Calu3 (cell line): ENCODE results near the gene DLGAP1. TPM values are rescaled to one million over a fixed set of nuclear protein-coding genes. Genes with fewer than 3 reads are reported as not detected.

Source experiments
- BruUV-seq: library from RNA; stranded (reverse); fragments of 400-500 nt; replicated peaks from 2 replicates; lab custom pipeline; 2021; lab: Mats Ljungman, UMichigan
- CTCF ChIA-PET: fragments of 300-600 bp; sonication (Branson Sonifier 250); formaldehyde crosslinking; loops from one replicate; lab custom pipeline; 2022; ENCODE audit warnings: antibody characterized with exemption; lab: Charles Lee
- DNase-seq: peaks from one replicate; pipeline ENCODE4 v3.0.0; 2022
- H3K27ac Mint-ChIP-seq: one replicate; pipeline ENCODE4 v1.8.0; 2022; ENCODE audit warnings: mixed read lengths; ENCODE audit not compliant: unreplicated experiment
- H3K27me3 Mint-ChIP-seq: one replicate; pipeline ENCODE4 v1.8.0; 2022; ENCODE audit warnings: mixed read lengths; ENCODE audit not compliant: unreplicated experiment
- H3K36me3 Mint-ChIP-seq: one replicate; pipeline ENCODE4 v1.8.0; 2022; ENCODE audit warnings: mild to moderate bottlenecking, moderate library complexity, mixed read lengths; ENCODE audit not compliant: insufficient read depth, unreplicated experiment
- H3K4me1 Mint-ChIP-seq: one replicate; pipeline ENCODE4 v1.8.0; 2022; ENCODE audit warnings: mild to moderate bottlenecking, low read depth, mixed read lengths; ENCODE audit not compliant: unreplicated experiment
- H3K4me3 Mint-ChIP-seq: one replicate; pipeline ENCODE4 v1.8.0; 2022; ENCODE audit warnings: mild to moderate bottlenecking, low read depth, moderate library complexity, mixed read lengths; ENCODE audit not compliant: unreplicated experiment
- H3K9me3 Mint-ChIP-seq: one replicate; pipeline ENCODE4 v1.8.0; 2022; ENCODE audit warnings: low read depth, mixed read lengths; ENCODE audit not compliant: unreplicated experiment
- intact Hi-C: fragments of 100-400 bp; cut with micrococcal nuclease; formaldehyde crosslinking; loops from one replicate; pipeline ENCODE4 v1.10.0; 2022; ENCODE audit not compliant: unreplicated experiment
- total RNA-seq: library from RNA; stranded (reverse); gene quantifications from 2 replicates; pipeline ENCODE4 v1.2.3, GENCODE V29; 2022
- TF ChIP-seq, protein P1 (sequence below): fragments of 200-600 bp; IDR thresholded peaks from one replicate; pipeline ENCODE4 v1.8.0; 2022; ENCODE audit warnings: antibody characterized with exemption; ENCODE audit not compliant: unreplicated experiment

DLGAP1 gene
- total RNA-seq, 1 experiment from 2014 or later: 9.0 TPM

DNA sequence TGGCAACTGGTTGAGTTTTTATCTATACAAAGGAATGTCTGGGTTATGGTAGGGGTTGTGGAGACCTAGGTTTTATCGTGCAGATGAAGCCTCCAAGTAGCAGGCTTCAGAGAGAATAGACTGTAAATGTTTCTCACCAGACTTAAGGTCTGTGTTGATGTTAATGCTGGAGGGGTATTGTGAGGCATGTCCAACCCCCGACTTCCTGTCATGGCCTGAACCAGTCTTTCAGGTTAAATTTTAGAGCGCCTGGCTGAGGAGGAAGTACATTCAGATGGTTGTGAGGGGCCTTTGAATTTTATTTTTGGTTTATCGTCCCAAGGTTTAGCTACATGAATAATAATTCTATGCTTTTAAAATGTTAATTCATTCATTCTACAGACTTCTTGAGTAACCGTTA lies 435.1 kb downstream of the DLGAP1 start:
- TF ChIP-seq, protein P1, sequence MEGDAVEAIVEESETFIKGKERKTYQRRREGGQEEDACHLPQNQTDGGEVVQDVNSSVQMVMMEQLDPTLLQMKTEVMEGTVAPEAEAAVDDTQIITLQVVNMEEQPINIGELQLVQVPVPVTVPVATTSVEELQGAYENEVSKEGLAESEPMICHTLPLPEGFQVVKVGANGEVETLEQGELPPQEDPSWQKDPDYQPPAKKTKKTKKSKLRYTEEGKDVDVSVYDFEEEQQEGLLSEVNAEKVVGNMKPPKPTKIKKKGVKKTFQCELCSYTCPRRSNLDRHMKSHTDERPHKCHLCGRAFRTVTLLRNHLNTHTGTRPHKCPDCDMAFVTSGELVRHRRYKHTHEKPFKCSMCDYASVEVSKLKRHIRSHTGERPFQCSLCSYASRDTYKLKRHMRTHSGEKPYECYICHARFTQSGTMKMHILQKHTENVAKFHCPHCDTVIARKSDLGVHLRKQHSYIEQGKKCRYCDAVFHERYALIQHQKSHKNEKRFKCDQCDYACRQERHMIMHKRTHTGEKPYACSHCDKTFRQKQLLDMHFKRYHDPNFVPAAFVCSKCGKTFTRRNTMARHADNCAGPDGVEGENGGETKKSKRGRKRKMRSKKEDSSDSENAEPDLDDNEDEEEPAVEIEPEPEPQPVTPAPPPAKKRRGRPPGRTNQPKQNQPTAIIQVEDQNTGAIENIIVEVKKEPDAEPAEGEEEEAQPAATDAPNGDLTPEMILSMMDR: no peak
- BruUV-seq: no TSS peak
- DNase-seq: no peak
- intact Hi-C loops: no loop called here
- Mint-ChIP-seq H3K4me1 (peaks cover 23% of the 10 kb centered on the region), H3K27me3 (no peaks in the 10 kb centered on the region), H3K9me3 (peaks cover 4% of the 10 kb centered on the region), H3K4me3 (no peak overlapping the region), H3K27ac (no peak overlapping the region), H3K36me3 (no peaks in the 10 kb centered on the region)
- CTCF ChIA-PET: no interaction called here

DNA sequence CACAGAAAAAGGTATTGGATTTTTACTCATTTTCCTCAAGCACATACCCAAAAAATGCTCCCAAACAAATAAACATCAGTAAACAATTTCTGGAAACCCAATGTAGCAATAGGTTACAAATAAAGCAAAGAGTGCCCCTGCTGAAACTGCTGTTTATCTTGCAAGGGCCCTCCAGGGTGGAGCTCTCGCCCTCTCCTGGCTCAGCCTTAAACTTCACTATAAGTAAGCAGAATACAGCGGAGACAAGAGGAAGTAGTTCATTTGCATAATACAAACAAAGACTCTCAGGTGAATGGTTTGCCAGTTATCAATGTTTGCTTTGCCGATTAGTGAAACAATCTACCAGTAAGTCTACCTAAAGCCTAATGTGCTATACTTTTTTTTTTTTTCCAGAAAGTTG lies 437.6 kb downstream of the DLGAP1 start:
- intact Hi-C loops: loop anchor here (5.0 kb wide), 1 partner anchor 1040 kb away; no protein-coding TSS in a partner anchor
- CTCF ChIA-PET: interaction anchor here (0.7 to 1.0 kb wide), 2 partner anchors 140 to 544 kb away, joined by 3 read pairs; no protein-coding TSS in a partner anchor
- Mint-ChIP-seq H3K36me3 (no peaks in the 10 kb centered on the region), H3K4me1 (peaks cover 17% of the 10 kb centered on the region), H3K9me3 (peaks cover 4% of the 10 kb centered on the region), H3K27ac (no peak overlapping the region), H3K27me3 (no peaks in the 10 kb centered on the region), H3K4me3 (no peak overlapping the region)
- TF ChIP-seq, protein P1: no peak
- peak; percentile 53 for DNase-seq
- BruUV-seq: no TSS peak

DNA sequence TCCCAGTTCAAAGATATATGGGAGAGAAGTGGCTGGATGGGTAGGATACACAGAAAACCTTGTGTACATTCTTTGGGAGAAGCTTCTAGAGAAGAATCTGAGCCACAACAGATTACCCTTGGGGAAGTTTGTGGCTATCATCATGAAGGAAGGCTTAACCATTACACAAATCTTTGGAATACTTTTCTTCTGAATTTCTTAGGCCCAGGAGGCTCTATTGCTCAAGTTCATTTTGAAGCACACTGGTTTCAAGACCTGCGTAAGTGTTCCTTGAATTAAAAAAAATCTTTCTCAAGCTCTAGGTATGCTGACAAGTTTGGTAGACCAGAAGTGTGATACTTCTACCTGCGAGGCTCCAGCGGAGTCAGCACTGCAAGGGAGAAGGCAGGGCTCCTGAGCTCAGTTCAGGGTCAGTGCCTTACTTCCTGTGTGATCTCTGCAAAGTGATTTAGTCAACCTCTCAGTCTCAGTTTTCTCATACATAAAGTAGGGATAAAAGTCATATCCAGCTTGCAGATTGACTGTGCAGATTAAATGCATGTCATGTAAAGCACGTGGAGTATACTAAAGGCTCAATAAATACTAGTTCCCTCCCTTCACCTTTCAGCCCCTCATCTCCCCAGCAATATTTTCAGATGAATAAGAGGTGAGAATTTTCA lies 438.6 kb downstream of the DLGAP1 start:
- intact Hi-C loops: loop anchor here (5.0 kb wide), 1 partner anchor 1041 kb away; no protein-coding TSS in a partner anchor

DNA sequence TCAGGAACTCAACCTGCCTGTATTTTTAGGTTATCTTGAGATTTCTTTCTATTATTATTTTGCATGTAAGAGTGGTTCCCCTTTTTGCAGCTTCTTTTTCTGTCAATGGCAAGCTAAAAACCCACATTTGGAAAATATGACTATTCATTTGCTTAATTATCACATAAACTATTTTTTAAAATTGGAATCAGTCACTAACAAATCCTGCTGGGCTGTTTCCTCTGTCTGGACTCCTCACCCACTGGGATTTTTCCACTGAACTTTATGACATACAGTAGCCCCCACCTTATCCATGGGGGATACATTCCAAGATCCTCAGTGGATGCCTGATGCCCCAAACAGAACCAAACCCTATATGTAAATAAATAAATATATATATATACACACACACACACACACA lies 447.3 kb downstream of the DLGAP1 start:
- H3K36me3 Mint-ChIP-seq: no peaks in the 10 kb centered on the region
- intact Hi-C loops: no loop called here
- H3K27ac Mint-ChIP-seq: no peak overlapping the region
- TF ChIP-seq, protein P1: no peak
- CTCF ChIA-PET: no interaction called here
- no peak for DNase-seq
- no TSS peak for BruUV-seq
- H3K4me1 Mint-ChIP-seq: peaks cover 19% of the 10 kb centered on the region
- no peaks in the 10 kb centered on the region for H3K9me3 Mint-ChIP-seq
- H3K4me3 Mint-ChIP-seq: no peak overlapping the region
- no peaks in the 10 kb centered on the region for H3K27me3 Mint-ChIP-seq

More for the DNA sequence above, 438.6 kb downstream of the DLGAP1 start:
- no peaks in the 10 kb centered on the region for H3K36me3 Mint-ChIP-seq
- CTCF ChIA-PET: no interaction called here
- peaks cover 17% of the 10 kb centered on the region for H3K4me1 Mint-ChIP-seq
- no peaks in the 10 kb centered on the region for H3K27me3 Mint-ChIP-seq
- H3K27ac Mint-ChIP-seq: no peak overlapping the region
- BruUV-seq: no TSS peak
- TF ChIP-seq, protein P1: no peak
- peaks cover 3% of the 10 kb centered on the region for H3K9me3 Mint-ChIP-seq
- no peak overlapping the region for H3K4me3 Mint-ChIP-seq
- DNase-seq: no peak
